ENCODE results near the gene SART1. TPM values are rescaled to one million over a fixed set of nuclear protein-coding genes. Genes with fewer than 3 reads are reported as not detected.

SART1 gene
- total RNA-seq, 1 experiment from 2014 or later = 240 TPM

DNA sequence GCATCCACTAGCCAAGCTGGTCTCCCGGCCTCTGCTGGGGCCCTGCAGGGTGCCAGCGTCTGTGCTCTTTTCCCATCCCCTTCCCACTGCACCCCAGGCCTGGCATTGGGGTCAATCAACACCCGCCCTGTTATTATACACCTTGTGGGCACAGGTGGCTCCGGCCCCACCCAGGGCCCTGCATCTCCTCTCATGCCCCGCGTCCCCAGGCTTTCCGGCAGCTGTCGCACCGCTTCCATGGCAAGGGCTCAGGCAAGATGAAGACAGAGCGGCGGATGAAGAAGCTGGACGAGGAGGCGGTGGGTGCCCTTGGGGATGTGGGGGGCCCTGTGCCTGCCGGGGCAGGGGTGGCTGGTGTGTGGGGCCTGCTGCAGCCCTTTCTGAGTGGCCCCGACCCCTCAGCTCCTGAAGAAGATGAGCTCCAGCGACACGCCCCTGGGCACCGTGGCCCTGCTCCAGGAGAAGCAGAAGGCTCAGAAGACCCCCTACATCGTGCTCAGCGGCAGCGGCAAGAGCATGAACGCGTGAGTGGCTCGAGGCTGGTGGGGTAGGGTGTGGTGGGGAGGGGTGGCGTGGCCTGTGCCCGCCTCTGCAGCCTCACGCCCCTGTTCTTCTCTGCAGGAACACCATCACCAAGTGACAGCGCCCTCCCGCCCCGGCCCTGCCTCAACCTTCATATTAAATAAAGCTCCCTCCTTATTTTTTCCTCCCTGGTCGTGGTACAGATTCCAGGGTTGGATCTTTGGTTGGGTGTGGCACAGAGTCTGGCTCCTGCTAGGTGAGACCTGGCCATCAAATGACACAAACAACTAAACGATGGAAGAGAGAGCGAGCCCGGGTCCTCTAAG is 17.1 kb downstream of the SART1 start:
- H3K27ac ChIP-seq (ENCODE audit: low read length) = no peak overlapping the region
- H2AFZ ChIP-seq (ENCODE audit: low read length) = no peak overlapping the region
- H3K79me2 ChIP-seq (ENCODE audit: low read length) = no peaks in the 10 kb centered on the region
- TF ChIP-seq, protein P1, sequence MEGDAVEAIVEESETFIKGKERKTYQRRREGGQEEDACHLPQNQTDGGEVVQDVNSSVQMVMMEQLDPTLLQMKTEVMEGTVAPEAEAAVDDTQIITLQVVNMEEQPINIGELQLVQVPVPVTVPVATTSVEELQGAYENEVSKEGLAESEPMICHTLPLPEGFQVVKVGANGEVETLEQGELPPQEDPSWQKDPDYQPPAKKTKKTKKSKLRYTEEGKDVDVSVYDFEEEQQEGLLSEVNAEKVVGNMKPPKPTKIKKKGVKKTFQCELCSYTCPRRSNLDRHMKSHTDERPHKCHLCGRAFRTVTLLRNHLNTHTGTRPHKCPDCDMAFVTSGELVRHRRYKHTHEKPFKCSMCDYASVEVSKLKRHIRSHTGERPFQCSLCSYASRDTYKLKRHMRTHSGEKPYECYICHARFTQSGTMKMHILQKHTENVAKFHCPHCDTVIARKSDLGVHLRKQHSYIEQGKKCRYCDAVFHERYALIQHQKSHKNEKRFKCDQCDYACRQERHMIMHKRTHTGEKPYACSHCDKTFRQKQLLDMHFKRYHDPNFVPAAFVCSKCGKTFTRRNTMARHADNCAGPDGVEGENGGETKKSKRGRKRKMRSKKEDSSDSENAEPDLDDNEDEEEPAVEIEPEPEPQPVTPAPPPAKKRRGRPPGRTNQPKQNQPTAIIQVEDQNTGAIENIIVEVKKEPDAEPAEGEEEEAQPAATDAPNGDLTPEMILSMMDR (conservative IDR thresholded peaks at IDR 0.05; ENCODE audit: low read depth, low read length) = no peak
- no peak for TF ChIP-seq EZH2phosphoT487 (IDR thresholded peaks at IDR 0.05; ENCODE audit: borderline replicate concordance, low read length)
- TF ChIP-seq EZH2 (IDR thresholded peaks at IDR 0.05; ENCODE audit: low read length, unreplicated experiment) = no peak
- peaks cover 28% of the 10 kb centered on the region for H3K36me3 ChIP-seq (ENCODE audit: low read depth, low read length)
- H3K9me2 ChIP-seq (replicated peaks; ENCODE audit: low read length) = no peaks in the 10 kb centered on the region
- no peaks in the 10 kb centered on the region for H3K9me3 ChIP-seq (ENCODE audit: low read length)
- H3K9ac ChIP-seq (ENCODE audit: low read length) = no peak overlapping the region
- no peaks in the 10 kb centered on the region for H3F3A ChIP-seq (ENCODE audit: low read length, unreplicated experiment)
- no peaks in the 10 kb centered on the region for H4K20me1 ChIP-seq (ENCODE audit: low read length)
- intact Hi-C loops (cut with micrococcal nuclease) = no loop called here
- no peak for ATAC-seq
- H3K4me3 ChIP-seq (ENCODE audit: low read length) = no peak overlapping the region
- H3K27me3 ChIP-seq (ENCODE audit: low read length) = no peaks in the 10 kb centered on the region
- H3K4me1 ChIP-seq (ENCODE audit: insufficient read depth, low read length) = peaks cover under 1% of the 10 kb centered on the region; the same call in 1 of the 2 replicates
- ChIA-PET POLR2A (ENCODE audit: unreplicated experiment) (interaction anchor here (0.5 kb wide), 1 partner anchor 83 kb away, joined by 3 read pairs; no protein-coding TSS in a partner anchor), CTCF (no interaction called here)
- no TSS peak for BruUV-seq (replicated peaks)
- H3K4me2 ChIP-seq (ENCODE audit: low read length) = no peak overlapping the region
- DNase-seq = no peak

DNA sequence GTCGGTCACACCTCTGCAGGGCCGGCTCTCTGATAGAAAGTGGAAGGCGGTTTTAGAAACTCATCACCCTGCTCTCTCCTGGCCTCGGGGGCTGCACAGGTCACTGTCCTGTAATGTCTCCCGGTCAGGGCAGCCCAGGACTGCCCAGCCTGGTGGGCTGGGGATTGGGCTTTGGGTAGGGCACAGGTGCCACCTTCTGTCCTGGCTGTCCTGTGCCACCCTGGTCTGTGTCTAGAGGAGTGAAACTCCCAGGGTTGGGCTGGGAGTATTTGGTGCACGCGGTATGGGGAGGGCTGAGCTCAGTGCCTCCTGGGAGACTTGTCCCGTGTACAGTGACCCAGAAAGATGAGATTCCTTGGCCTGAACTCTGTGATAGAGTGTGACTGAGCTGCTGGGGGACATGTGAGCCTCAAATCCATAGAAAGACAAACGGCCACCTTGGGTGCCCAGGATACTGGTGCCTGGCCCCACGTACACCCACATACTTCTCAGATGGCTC is 17.8 kb downstream of the SART1 start:
- ChIA-PET POLR2A (ENCODE audit: unreplicated experiment) (interaction anchor here (0.5 kb wide), 1 partner anchor 84 kb away, joined by 3 read pairs; no protein-coding TSS in a partner anchor), CTCF (no interaction called here)
- intact Hi-C loops (cut with micrococcal nuclease) = no loop called here
- Histone ChIP-seq H3K9me2 (replicated peaks; ENCODE audit: low read length) (no peaks in the 10 kb centered on the region), H3K4me3 (ENCODE audit: low read length) (no peak overlapping the region), H3K9ac (ENCODE audit: low read length) (no peak overlapping the region), H3K4me2 (ENCODE audit: low read length) (no peak overlapping the region), H3F3A (ENCODE audit: low read length, unreplicated experiment) (no peaks in the 10 kb centered on the region), H3K27me3 (ENCODE audit: low read length) (no peaks in the 10 kb centered on the region), H3K9me3 (ENCODE audit: low read length) (no peaks in the 10 kb centered on the region), H4K20me1 (ENCODE audit: low read length) (no peaks in the 10 kb centered on the region), H3K36me3 (ENCODE audit: low read depth, low read length) (peaks cover 28% of the 10 kb centered on the region), H2AFZ (ENCODE audit: low read length) (no peak overlapping the region), H3K79me2 (ENCODE audit: low read length) (no peaks in the 10 kb centered on the region), H3K4me1 (ENCODE audit: insufficient read depth, low read length) (no peaks in the 10 kb centered on the region), H3K27ac (ENCODE audit: low read length) (no peak overlapping the region)
- DNase-seq (no peak), ATAC-seq (no peak)
- no TSS peak for BruUV-seq (replicated peaks)
- no peak for TF ChIP-seq EZH2 (IDR thresholded peaks at IDR 0.05; ENCODE audit: low read length, unreplicated experiment)

- ATAC-seq = no peak; the same call in 1 of the 2 replicates
- no peak overlapping the region for H3K4me2 ChIP-seq (ENCODE audit: low read length)
- H3K9me3 ChIP-seq (ENCODE audit: low read length) = no peaks in the 10 kb centered on the region
- H3K9me2 ChIP-seq (replicated peaks; ENCODE audit: low read length) = no peaks in the 10 kb centered on the region
- no peaks in the 10 kb centered on the region for H3K79me2 ChIP-seq (ENCODE audit: low read length)
- H3K9ac ChIP-seq (ENCODE audit: low read length) = no peak overlapping the region
- peaks cover 5% of the 10 kb centered on the region for H3F3A ChIP-seq (ENCODE audit: low read length, unreplicated experiment)
- POLR2A ChIA-PET (ENCODE audit: unreplicated experiment) = no interaction called here
- H3K4me3 ChIP-seq (ENCODE audit: low read length) = no peak overlapping the region
- H2AFZ ChIP-seq (ENCODE audit: low read length) = no peak overlapping the region
- no TSS peak for BruUV-seq (replicated peaks)
- CTCF ChIA-PET = no interaction called here
- peaks cover 25% of the 10 kb centered on the region for H3K36me3 ChIP-seq (ENCODE audit: low read depth, low read length)
- DNase-seq = no peak
- H4K20me1 ChIP-seq (ENCODE audit: low read length) = no peaks in the 10 kb centered on the region
- no peak for TF ChIP-seq EZH2 (IDR thresholded peaks at IDR 0.05; ENCODE audit: low read length, unreplicated experiment)
- TF ChIP-seq, protein P1 (conservative IDR thresholded peaks at IDR 0.05; ENCODE audit: low read depth, low read length) = no peak
- TF ChIP-seq EZH2phosphoT487 (IDR thresholded peaks at IDR 0.05; ENCODE audit: borderline replicate concordance, low read length) = no peak
- no peak overlapping the region for H3K27ac ChIP-seq (ENCODE audit: low read length)
- H3K27me3 ChIP-seq (ENCODE audit: low read length) = no peaks in the 10 kb centered on the region
- intact Hi-C loops (cut with micrococcal nuclease) = loop anchor here (10.0 kb wide), 1 partner anchor 266 kb away; the partner anchor contains the start of gene KAT5
- no peaks in the 10 kb centered on the region for H3K4me1 ChIP-seq (ENCODE audit: insufficient read depth, low read length)
Measured at GRCh38 chr11:65981101-65981740, 19.7 kb downstream of the SART1 start.
